Hepatocyte (in vitro differentiated cells): ENCODE results near the gene TTLL10.

Experiments used
- EZH2 ChIP-seq: fragments of 200-600 bp; sonication (generic); IDR thresholded peaks from 2 replicates; pipeline ENCODE4 v1.6.1; 2016; ENCODE audit warnings: antibody characterized with exemption, mild to moderate bottlenecking, borderline replicate concordance
- TF ChIP-seq, protein P1 (sequence below): fragments of 200-600 bp; sonication (generic); IDR thresholded peaks from 2 replicates; pipeline ENCODE4 v1.5.1; 2016; ENCODE audit warnings: antibody characterized with exemption, mild to moderate bottlenecking; ENCODE audit not compliant: poor library complexity

DNA sequence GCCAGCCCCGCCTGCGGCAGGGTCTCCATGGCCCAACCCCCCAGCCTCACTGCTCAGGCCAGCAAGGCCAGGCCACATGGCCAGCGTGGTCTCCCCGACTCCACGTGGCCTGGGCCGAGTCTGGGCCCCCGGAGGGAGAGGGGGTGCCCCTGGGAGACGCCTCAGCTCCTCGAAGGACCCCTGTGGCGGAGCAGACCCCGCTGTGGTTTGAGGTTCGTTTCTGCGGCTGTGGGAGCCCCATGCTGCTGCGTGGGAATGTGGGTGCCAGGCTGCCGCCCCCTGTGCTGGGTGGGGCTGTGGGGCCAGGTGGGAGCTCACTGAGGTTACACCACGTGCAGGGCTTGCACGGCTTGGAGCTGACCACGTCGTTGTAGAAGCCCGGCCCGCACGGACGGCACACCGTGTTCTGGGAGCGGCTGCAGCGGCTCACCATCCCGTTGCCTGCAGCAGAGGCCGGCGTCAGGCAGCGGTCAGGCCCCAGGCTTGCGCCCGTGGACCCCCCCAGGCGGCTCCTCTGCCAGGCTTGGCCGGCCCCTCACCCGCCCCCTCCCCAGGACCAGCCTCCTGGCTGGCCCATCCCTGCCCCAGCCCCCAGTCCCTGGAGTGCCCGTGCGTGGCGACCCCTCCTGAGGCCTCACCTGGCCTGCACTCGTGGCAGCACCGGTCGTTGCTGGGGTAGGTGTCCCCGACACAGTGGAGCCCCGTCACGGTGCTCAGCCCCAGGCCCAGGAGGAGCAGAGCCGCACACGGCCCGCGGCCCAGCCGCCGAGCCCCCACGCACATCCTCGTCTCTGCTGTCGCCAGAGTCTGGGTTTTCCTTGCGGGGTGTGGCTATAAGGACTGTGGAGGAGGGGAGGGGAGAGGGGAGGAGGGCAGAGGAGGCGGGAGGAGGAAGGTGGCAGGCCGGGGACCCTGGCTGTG, 39.9 kb downstream of the TTLL10 start, which contains the start of gene TNFRSF4:
- TF ChIP-seq, protein P1, sequence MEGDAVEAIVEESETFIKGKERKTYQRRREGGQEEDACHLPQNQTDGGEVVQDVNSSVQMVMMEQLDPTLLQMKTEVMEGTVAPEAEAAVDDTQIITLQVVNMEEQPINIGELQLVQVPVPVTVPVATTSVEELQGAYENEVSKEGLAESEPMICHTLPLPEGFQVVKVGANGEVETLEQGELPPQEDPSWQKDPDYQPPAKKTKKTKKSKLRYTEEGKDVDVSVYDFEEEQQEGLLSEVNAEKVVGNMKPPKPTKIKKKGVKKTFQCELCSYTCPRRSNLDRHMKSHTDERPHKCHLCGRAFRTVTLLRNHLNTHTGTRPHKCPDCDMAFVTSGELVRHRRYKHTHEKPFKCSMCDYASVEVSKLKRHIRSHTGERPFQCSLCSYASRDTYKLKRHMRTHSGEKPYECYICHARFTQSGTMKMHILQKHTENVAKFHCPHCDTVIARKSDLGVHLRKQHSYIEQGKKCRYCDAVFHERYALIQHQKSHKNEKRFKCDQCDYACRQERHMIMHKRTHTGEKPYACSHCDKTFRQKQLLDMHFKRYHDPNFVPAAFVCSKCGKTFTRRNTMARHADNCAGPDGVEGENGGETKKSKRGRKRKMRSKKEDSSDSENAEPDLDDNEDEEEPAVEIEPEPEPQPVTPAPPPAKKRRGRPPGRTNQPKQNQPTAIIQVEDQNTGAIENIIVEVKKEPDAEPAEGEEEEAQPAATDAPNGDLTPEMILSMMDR = no peak
- TF ChIP-seq EZH2 = no peak
